Measurements from ENCODE around the gene GALNT18.

- TF ChIP-seq YY1 (IDR thresholded peaks at IDR 0.05) (no peak), CTCF (IDR thresholded peaks at IDR 0.05; ENCODE audit: low read depth, low read length, missing input control) (no peak), ZBTB33 (IDR thresholded peaks at IDR 0.05) (no peak)
These were observed 47.5 kb upstream of the GALNT18 start for GRCh38 chr11:11669233-11669846.

Measured in liver (tissue), 2 donors.